Activated CD4-positive, alpha-beta T cell treated with anti-CD3 and anti-CD28 coated beads, Interleukin-2, amount 10 ng/mL, durations not matched to agents 7 days and 5 days (primary cell): ENCODE results near the gene CFAP65. TPM values are rescaled to one million over a fixed set of nuclear protein-coding genes. Genes with fewer than 3 reads are reported as not detected.
A peak's percentile ranks its signal among the peaks of the same experiment; 100 is the strongest.

Source experiments
- CTCF ChIA-PET: fragments of 350-600 bp; sonication (Branson Sonifier 250); formaldehyde crosslinking; loops from one replicate; lab custom pipeline; 2021; ENCODE audit warnings: antibody characterized with exemption; lab: Charles Lee
- POLR2A ChIA-PET: fragments of 350-600 bp; sonication (Branson Sonifier 250); formaldehyde crosslinking; loops from one replicate; lab custom pipeline; 2021; ENCODE audit warnings: antibody characterized with exemption; lab: Charles Lee
- DNase-seq: peaks from one replicate; pipeline ENCODE4 v3.0.0-alpha.2; 2020
- H3K27ac Mint-ChIP-seq: one replicate; pipeline ENCODE4 v1.8.0; 2021; ENCODE audit warnings: mild to moderate bottlenecking, moderate library complexity, mixed read lengths
- H3K27me3 Mint-ChIP-seq: one replicate; pipeline ENCODE4 v1.8.0; 2021; ENCODE audit warnings: mixed read lengths
- H3K36me3 Mint-ChIP-seq: one replicate; pipeline ENCODE4 v1.8.0; 2021; ENCODE audit warnings: low read depth, mixed read lengths
- H3K4me1 Mint-ChIP-seq: one replicate; pipeline ENCODE4 v1.8.0; 2021; ENCODE audit warnings: mixed read lengths
- H3K4me3 Mint-ChIP-seq: one replicate; pipeline ENCODE4 v1.8.0; 2021; ENCODE audit warnings: mild to moderate bottlenecking, moderate library complexity, mixed read lengths
- H3K9me3 Mint-ChIP-seq: one replicate; pipeline ENCODE4 v1.8.0; 2021; ENCODE audit warnings: mixed read lengths
- total RNA-seq, 2 experiments: library from RNA; stranded (reverse); gene quantifications; one replicate each; pipeline ENCODE4 v1.2.3, GENCODE V29; 2021

Gene CFAP65
- total RNA-seq, 2 experiments from 2014 or later, result not detected

DNA sequence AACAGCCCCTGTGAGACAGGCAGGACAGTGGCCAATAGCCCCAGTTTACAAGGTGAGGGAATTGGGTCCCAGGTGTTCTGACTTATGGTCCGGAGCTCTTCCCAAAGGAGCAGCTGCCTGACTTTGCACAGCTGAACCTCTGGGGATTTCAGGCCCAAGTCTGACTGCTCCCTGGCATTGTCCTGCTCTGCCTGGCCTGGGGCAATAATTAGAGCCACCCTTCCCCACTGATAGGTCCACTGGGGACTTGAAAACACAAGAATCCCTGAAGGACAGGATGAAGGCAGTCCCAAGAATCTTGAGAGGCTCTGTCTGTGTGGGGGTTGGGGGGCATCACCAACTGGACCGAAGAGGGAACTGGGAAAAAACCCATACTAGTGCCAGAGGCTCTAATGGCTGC, 52.7 kb downstream of the CFAP65 start:
- no peak for DNase-seq
- Mint-ChIP-seq H3K27ac (no peak overlapping the region), H3K36me3 (no peaks in the 10 kb centered on the region), H3K27me3 (peaks cover 83% of the 10 kb centered on the region), H3K9me3 (no peaks in the 10 kb centered on the region), H3K4me3 (no peak overlapping the region), H3K4me1 (peaks cover 3% of the 10 kb centered on the region)
- CTCF ChIA-PET, result interaction anchor here (0.5 kb wide), 2 partner anchors 11 to 91 kb away, joined by 3 read pairs; no protein-coding TSS in a partner anchor
- POLR2A ChIA-PET, result no interaction called here

DNA sequence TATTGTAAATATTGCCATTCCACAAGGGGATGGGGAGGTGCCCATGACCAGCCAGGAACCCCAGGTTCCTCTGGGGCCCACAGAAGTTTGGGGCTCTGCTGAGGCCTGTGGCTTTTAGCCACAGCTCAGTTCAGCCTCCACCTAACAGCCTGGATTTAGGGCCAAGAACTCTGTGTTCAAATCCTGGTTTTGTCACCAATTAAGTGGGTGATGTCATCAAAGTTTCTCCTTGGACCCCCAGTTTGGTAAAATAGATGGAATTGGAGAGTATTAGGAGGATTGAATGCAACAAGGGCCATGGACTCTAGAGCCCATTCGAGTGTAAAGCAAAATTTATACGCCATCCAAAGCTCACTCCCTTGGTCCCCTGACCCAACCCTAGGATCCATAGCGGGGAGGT, 53.2 kb downstream of the CFAP65 start:
- H3K4me1 Mint-ChIP-seq, result peaks cover 3% of the 10 kb centered on the region
- H3K9me3 Mint-ChIP-seq, result no peaks in the 10 kb centered on the region
- ChIA-PET POLR2A (no interaction called here), CTCF (interaction anchor here (0.5 kb wide), 2 partner anchors 19 to 92 kb away, joined by 3 read pairs; no protein-coding TSS in a partner anchor)
- H3K27ac Mint-ChIP-seq, result no peak overlapping the region
- H3K36me3 Mint-ChIP-seq, result peaks cover under 1% of the 10 kb centered on the region
- peaks cover 87% of the 10 kb centered on the region for H3K27me3 Mint-ChIP-seq
- no peak overlapping the region for H3K4me3 Mint-ChIP-seq
- no peak for DNase-seq

DNA sequence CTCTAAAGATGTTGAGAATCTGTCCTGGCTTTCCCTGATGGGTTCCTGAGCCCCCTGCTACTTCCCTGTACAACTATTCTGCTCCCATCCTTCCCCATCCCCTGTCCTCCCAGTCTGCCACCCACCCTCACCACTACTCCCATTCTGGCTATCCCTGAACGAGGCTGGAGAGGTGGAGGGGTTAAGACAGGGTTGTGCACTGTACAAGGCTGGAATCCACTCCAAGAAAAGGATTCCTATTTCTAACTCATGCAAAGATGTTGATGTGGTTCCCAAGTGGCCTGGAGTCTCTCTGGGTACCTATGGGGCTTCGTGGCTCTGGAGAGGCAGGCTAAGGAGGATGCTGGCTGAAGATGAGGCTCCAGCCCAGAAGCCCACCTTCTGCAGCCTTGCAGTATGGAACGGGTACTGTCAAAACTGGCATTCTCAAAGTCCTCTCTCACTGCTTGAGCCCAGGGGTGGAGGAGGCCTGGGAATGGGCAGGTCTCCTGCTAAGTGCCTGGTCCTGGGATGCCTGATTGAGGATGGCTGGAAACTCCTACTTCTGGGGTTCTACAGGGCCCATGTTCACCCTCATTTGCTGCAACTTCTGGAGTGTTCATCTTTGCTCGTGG, 55.1 kb downstream of the CFAP65 start:
- Mint-ChIP-seq H3K4me1 (peaks cover 6% of the 10 kb centered on the region), H3K36me3 (peaks cover 1% of the 10 kb centered on the region), H3K9me3 (no peaks in the 10 kb centered on the region), H3K4me3 (no peak overlapping the region), H3K27me3 (peaks cover 86% of the 10 kb centered on the region), H3K27ac (no peak overlapping the region)
- DNase-seq, result no peak
- ChIA-PET POLR2A (no interaction called here), CTCF (no interaction called here)

DNA sequence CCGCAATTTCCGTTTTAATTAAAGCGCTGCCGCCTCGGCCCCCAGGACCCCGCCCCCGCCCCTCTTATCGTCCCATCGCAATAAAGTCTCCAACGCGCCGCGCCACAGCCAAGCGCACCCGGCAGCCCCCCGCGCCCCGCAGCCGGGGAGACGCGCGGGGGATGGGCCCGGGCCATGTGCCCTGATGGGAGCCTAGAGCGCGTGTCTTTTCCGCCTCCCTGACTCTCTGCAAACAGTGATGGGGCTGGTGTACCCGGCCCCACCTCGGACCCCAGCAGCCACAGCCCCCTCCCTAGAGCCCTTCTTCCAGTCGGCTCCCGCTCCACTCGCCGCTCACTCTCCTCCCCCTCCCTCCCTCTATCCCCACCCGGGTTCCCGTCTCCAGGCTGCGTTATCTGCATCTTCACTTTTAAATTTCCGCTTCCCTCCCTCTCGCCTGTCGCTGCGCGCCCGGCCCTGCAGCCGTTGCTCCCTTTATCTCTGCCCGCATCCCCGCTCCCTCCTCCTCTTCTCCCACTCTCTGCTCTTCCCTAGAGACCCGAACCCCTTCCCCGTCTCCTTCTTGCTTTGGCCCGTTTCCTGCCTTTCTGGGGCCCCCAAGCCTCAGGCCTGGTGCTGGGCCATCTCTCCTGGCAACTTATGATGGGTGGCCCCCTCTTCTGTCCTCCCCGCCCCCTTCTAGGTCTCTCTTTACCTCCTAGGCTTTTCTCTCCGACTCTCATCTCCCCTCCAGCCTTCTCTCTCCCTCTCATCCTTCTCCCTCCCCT, 55.8 kb downstream of the CFAP65 start:
- peaks cover 10% of the 10 kb centered on the region for H3K4me1 Mint-ChIP-seq
- POLR2A ChIA-PET, result no interaction called here
- CTCF ChIA-PET, result no interaction called here

DNA sequence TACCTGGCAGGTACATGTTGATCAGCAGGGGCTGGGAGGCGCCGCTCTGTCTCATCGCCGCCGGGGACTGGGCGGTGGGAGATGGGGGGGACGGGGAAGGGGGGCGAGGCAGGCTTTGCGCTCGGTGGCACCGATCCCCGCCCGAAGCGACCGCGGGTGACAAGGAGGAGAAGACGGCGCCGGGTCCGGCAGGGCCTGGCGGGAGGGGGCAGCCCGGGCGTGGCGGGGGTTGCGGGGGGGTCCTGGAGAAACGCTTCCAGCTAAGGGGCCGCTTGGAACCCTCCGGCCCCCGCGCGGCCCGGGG, 56.3 kb downstream of the CFAP65 start, which contains the start of gene FEV:
FEV (minus strand) TSS at position 164 of the 304 bp plus-strand sequence; CDS start at position 55, 109 bp downstream.
- no peak for DNase-seq
- ChIA-PET CTCF (no interaction called here), POLR2A (no interaction called here)
- H3K36me3 Mint-ChIP-seq, result peaks cover 1% of the 10 kb centered on the region
- peak within 1 kb of the TSS; percentile 17 for H3K4me3 Mint-ChIP-seq
- peaks cover 83% of the 10 kb centered on the region for H3K27me3 Mint-ChIP-seq
- no peaks in the 10 kb centered on the region for H3K9me3 Mint-ChIP-seq
- no peak within 1 kb of the TSS for H3K27ac Mint-ChIP-seq
- peaks cover 14% of the 10 kb centered on the region for H3K4me1 Mint-ChIP-seq

More for the DNA sequence above, 55.8 kb downstream of the CFAP65 start:
- no peaks in the 10 kb centered on the region for H3K9me3 Mint-ChIP-seq
- no peak overlapping the region for H3K27ac Mint-ChIP-seq
- DNase-seq, result no peak
- peaks cover 1% of the 10 kb centered on the region for H3K36me3 Mint-ChIP-seq
- H3K4me3 Mint-ChIP-seq, result no peak overlapping the region
- H3K27me3 Mint-ChIP-seq, result peaks cover 84% of the 10 kb centered on the region

DNA sequence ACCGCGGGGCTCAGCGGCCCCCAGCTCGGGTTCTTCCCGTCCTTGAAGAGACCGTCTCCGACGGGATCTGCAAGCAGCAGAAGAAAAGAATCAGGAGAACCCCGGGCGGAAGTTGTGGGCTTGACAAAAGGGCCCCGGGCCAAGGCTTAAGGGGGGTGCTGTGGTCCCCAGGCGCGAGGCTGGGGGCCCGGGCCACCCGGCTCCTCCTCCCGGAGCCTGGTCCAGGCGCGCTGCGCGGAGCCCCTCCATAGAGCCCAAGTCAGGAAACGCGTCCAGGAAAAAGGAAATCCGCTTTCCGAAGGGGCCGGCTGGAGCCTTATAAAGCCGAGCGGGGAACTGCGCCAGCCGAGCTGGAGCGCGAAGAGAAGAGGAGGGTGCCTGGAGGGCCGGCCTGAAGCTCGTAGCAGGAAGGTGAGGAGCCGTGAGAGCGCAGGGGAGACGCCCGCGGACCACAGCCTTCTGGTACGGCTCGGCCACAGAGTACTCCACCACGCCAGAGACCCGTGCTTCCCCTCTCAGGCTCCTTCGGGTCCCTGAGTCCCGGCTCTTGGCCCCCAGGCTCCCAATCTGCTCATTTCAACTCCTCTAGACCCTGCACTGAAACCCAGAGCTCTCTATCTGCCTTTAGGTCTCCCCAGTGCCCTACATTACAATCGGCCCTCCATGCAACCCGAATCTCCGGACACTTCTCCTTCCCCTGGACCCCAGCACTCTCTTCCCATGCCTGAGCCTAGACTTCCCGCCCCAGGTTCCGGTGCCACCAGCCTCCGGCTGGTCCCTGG, 56.9 kb downstream of the CFAP65 start:
- H3K4me1 Mint-ChIP-seq, result peaks cover 18% of the 10 kb centered on the region
- no peak overlapping the region for H3K27ac Mint-ChIP-seq
- no peak for DNase-seq
- H3K4me3 Mint-ChIP-seq, result peak overlapping the region; percentile 17
- ChIA-PET POLR2A (no interaction called here), CTCF (interaction anchor here (2.2 kb wide), 1 partner anchor 74 kb away, joined by 9 read pairs; no protein-coding TSS in a partner anchor)
- H3K9me3 Mint-ChIP-seq, result no peaks in the 10 kb centered on the region
- H3K36me3 Mint-ChIP-seq, result peaks cover 1% of the 10 kb centered on the region
- peaks cover 83% of the 10 kb centered on the region for H3K27me3 Mint-ChIP-seq

DNA sequence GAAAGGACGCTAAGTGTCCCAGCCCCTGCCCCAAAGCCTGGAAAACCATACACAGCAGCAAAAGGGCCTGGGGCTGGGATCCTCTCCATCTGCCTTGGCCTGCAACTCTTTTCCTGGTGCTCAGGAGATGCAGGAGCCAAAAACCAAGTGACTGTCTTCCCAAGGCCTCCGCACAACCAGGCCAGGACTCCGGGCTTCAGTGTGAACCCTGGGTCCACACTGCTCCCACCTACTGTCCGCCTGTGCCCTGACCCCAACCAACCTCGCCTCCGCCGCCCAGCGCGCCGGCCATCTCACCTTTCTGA, 57.4 kb downstream of the CFAP65 start:
- DNase-seq, result no peak
- Mint-ChIP-seq H3K27me3 (peaks cover 78% of the 10 kb centered on the region), H3K4me1 (peaks cover 18% of the 10 kb centered on the region), H3K9me3 (no peaks in the 10 kb centered on the region), H3K27ac (no peak overlapping the region), H3K4me3 (no peak overlapping the region), H3K36me3 (peaks cover 1% of the 10 kb centered on the region)
- ChIA-PET POLR2A (no interaction called here), CTCF (interaction anchor here (0.9 to 2.2 kb wide), 2 partner anchors 19 to 75 kb away, joined by 3 to 9 read pairs; no protein-coding TSS in a partner anchor)

DNA sequence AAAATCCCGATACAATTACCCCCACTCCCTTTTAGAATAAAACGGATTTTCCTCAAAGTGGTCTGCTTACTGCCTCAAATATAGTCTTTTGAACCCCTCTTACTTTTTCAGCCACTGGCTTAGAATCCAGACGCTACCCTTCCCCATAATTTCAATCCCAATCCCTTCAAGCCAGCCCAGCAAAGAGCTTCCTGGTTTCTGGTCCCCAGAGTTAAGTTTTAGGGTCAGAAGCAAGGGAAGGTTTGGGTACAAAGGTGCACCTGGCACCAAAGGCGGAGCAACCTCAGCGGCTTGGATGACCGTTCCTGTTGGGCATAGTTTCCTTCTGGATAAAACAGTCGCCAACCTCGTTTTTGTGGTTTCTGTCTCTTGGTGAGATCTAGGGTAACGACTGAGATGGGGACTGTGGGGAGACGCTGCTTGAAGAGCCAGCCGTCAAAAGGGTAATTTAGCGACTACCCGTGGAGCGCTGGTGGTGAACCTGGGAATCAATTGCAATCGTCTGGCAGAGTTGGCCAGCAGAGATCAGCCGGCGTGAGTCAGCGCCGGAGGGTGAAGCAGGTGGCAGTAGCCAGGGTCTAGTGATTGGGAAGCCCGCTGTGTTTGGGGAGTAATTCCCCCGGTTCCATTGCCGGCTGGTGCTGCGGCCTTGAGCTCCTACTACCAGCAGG, 57.9 kb downstream of the CFAP65 start:
- no peak for DNase-seq
- CTCF ChIA-PET, result interaction anchor here (0.9 to 2.2 kb wide), 3 partner anchors 13 to 75 kb away, joined by 3 to 10 read pairs (median 9); no protein-coding TSS in a partner anchor
- peaks cover 18% of the 10 kb centered on the region for H3K4me1 Mint-ChIP-seq

DNA sequence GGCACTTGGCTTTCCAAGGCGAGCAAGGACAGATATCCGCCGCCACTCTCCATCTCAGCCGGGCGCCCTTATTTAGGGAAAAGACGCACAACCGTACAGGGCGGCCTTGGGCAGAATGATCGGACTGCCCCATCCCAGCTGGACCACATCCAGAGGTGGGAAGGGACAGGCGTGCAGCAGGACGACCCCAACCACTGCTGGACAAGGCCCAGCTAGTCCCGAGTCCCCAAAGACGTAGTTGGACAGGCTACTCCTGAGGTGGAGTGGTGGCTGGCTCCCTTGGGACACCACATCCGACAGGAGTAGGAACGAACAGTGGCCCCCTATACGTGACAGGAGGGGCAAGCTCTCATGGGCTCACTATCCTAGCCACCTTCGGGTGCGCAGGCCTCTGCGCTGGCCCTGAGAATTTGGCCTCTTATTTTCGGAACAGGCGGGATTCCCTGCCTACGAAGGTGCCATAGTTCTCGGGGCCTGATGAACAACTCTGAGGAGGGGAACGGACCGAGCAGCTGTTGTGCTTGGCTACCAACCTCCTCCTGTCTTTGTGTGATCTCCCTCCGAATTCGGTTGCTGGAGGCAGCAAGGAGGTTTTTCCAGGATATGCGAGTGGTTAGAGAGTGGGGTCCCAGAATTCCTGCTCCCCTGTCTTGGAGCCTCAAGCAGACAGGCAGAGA, 58.6 kb downstream of the CFAP65 start:
- Mint-ChIP-seq H3K4me1 (peaks cover 18% of the 10 kb centered on the region), H3K9me3 (no peaks in the 10 kb centered on the region), H3K27me3 (peaks cover 75% of the 10 kb centered on the region), H3K27ac (no peak overlapping the region), H3K4me3 (no peak overlapping the region), H3K36me3 (peaks cover 1% of the 10 kb centered on the region)
- ChIA-PET CTCF (interaction anchor here (0.9 to 3.3 kb wide), 5 partner anchors 8 to 76 kb away, joined by 3 to 18 read pairs (median 9); no protein-coding TSS in a partner anchor), POLR2A (no interaction called here)
- DNase-seq, result no peak

More for the DNA sequence above, 57.9 kb downstream of the CFAP65 start:
- Mint-ChIP-seq H3K27me3 (peaks cover 77% of the 10 kb centered on the region), H3K36me3 (peaks cover 1% of the 10 kb centered on the region), H3K4me3 (no peak overlapping the region), H3K9me3 (no peaks in the 10 kb centered on the region), H3K27ac (peak overlapping the region; percentile 41)
- POLR2A ChIA-PET, result no interaction called here

DNA sequence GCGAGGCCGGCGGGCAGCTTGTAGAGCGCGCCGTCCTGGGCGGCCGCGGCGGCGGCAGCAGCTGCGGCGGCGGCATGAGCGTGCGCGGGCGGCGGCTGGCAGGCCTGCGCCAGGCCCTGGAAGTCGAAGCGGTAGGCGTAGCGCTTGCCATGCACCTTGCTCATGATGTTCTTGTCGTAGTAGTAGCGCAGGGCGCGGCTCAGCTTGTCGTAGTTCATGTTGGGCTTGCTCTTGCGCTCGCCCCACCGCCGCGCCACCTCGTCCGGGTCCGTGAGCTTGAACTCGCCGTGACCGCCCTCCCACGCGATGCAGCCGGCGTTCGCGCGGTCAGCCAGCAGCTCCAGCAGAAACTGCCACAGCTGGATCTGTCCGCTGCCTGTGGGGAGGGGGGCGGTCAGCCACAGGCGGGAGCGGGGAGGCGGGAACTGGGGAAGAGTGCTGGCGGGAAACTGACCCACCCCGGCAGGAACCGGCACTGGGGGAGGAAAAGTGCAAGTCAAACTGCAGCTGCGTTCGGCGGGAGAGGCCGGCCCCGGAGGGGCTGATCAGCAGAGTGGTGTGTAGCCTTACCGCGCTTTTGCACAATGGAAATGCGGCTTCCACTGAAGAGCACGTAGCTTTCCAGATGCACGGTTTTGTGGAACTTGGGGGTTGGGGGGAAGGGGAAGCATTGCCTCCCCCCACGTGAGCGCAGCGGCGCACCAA, 59.3 kb downstream of the CFAP65 start:
- POLR2A ChIA-PET, result no interaction called here
- Mint-ChIP-seq H3K36me3 (peaks cover 1% of the 10 kb centered on the region), H3K27ac (no peak overlapping the region), H3K27me3 (peaks cover 75% of the 10 kb centered on the region), H3K9me3 (no peaks in the 10 kb centered on the region), H3K4me3 (no peak overlapping the region), H3K4me1 (peaks cover 18% of the 10 kb centered on the region)
- DNase-seq, result no peak
- CTCF ChIA-PET, result interaction anchor here (0.9 to 3.3 kb wide), 6 partner anchors 9 to 77 kb away, joined by 3 to 18 read pairs (median 6); no protein-coding TSS in a partner anchor

DNA sequence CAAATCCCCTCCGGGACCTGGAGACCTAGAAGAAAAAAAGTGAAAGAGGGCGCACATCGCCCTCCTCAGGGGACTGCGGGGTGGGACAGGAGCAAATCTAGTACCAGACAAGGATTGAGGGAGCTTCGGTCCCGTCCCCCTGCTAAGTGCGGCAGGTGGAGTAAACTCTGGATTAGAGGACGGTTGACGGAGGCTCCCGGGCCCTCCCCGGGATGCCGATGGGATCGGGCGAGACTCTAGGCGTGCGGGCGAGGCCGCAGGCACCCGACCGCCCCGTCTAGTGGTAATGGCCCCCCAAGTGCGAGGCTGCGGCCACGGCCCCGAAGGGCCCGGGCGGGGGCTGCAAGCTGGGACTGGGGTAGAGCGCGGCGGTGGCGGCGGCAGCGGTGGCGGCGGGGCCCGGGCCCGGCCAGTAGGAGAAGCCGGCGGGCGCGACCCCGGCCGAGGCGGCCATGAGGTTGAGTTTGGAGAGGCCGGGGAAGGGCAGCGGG, 59.9 kb downstream of the CFAP65 start:
- Mint-ChIP-seq H3K36me3 (peaks cover 1% of the 10 kb centered on the region), H3K4me3 (peak overlapping the region; percentile 7), H3K4me1 (peaks cover 18% of the 10 kb centered on the region), H3K9me3 (no peaks in the 10 kb centered on the region), H3K27me3 (peaks cover 73% of the 10 kb centered on the region), H3K27ac (no peak overlapping the region)
- DNase-seq, result no peak
- ChIA-PET POLR2A (no interaction called here), CTCF (interaction anchor here (0.8 to 3.3 kb wide), 6 partner anchors 9 to 83 kb away, joined by 3 to 18 read pairs (median 5); no protein-coding TSS in a partner anchor)
